C4-2B (cell line): ENCODE data around the gene EPSTI1.

Source experiments
- ZFX ChIP-seq: fragments of 450-650 bp; IDR thresholded peaks from 2 replicates; pipeline ENCODE4 v1.6.1; 2017
- TF ChIP-seq, protein P1 (sequence below): fragments of 450-650 bp; conservative IDR thresholded peaks from 2 replicates; pipeline ENCODE4 v1.5.1; 2017; ENCODE audit warnings: mild to moderate bottlenecking

DNA sequence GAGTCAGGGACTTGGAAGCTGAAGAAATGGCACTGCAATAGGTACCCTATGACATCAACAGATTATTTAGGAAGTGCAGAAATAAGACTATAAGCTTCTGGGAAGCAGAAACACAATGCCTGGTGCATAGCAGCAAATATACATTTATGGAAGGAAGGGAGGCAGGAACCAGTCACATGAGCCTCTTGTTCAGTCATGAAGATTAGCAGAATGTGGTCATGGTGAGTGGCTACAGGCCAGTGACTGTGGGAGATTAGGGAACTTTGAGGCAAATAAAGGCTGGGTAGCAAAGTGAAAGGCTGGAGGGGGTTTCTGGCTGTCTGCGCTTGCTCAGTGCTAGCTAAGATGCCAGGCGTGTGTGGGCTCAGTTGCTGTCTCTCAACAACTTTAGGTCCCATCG lies 96.3 kb downstream of the EPSTI1 start:
- TF ChIP-seq, protein P1, sequence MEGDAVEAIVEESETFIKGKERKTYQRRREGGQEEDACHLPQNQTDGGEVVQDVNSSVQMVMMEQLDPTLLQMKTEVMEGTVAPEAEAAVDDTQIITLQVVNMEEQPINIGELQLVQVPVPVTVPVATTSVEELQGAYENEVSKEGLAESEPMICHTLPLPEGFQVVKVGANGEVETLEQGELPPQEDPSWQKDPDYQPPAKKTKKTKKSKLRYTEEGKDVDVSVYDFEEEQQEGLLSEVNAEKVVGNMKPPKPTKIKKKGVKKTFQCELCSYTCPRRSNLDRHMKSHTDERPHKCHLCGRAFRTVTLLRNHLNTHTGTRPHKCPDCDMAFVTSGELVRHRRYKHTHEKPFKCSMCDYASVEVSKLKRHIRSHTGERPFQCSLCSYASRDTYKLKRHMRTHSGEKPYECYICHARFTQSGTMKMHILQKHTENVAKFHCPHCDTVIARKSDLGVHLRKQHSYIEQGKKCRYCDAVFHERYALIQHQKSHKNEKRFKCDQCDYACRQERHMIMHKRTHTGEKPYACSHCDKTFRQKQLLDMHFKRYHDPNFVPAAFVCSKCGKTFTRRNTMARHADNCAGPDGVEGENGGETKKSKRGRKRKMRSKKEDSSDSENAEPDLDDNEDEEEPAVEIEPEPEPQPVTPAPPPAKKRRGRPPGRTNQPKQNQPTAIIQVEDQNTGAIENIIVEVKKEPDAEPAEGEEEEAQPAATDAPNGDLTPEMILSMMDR, result no peak
- TF ChIP-seq ZFX, result no peak
